Panc1 (cell line): ENCODE results near the gene HDAC7. TPM values are rescaled to one million over a fixed set of nuclear protein-coding genes. Genes with fewer than 3 reads are reported as not detected.

Source experiments
- ATAC-seq: fragments of 200-7000 bp; cut with Tn5 transposase; 2 replicates; pipeline ENCODE4 v1.9.1; 2020; ENCODE audit warnings: mild to moderate bottlenecking, moderate library complexity
- BruUV-seq: library from RNA; stranded (reverse); fragments of 400-500 nt; replicated peaks from 2 replicates; lab custom pipeline; 2021; lab: Mats Ljungman, UMichigan
- CTCF ChIA-PET: fragments of 300-600 bp; sonication (Branson Sonifier 250); formaldehyde crosslinking; loops from one replicate; lab custom pipeline; 2022; ENCODE audit warnings: antibody characterized with exemption; lab: Charles Lee
- POLR2A ChIA-PET: fragments of 300-600 bp; sonication (Branson Sonifier 250); formaldehyde crosslinking; loops from one replicate; lab custom pipeline; 2022; ENCODE audit warnings: antibody characterized with exemption; lab: Charles Lee
- DNase-seq: peaks from one replicate; pipeline ENCODE4 v3.0.0-alpha.2; 2010; ENCODE audit warnings: low read depth, low spot score
- H3K27ac ChIP-seq: 2 replicates; pipeline ENCODE4 v1.5.1; 2011; ENCODE audit warnings: mild to moderate bottlenecking, low read length, inconsistent platforms
- H3K27me3 ChIP-seq: fragments of 200-500 bp; sonication (Bioruptor generic); 2 replicates; pipeline ENCODE4 v1.6.0; 2014; ENCODE audit warnings: low read length, inconsistent platforms; ENCODE audit not compliant: control insufficient read depth, insufficient read depth
- H3K36me3 ChIP-seq: fragments of 200-500 bp; sonication (Bioruptor generic); 2 replicates; pipeline ENCODE4 v1.5.1; 2014; ENCODE audit warnings: inconsistent platforms, mild to moderate bottlenecking, low read length, moderate library complexity; ENCODE audit not compliant: control insufficient read depth, insufficient read depth
- H3K4me1 ChIP-seq: 2 replicates; pipeline ENCODE4 v1.5.1; 2011; ENCODE audit warnings: inconsistent platforms, mild to moderate bottlenecking, low read length, moderate library complexity; ENCODE audit not compliant: control insufficient read depth, insufficient read depth
- H3K4me3 ChIP-seq, 2 experiments: 2 replicates each; pipeline ENCODE4 v1.5.1; 2011 to 2012; ENCODE audit warnings: low read depth in 2 of 2, low read length in 2 of 2, mild to moderate bottlenecking in 2 of 2, inconsistent platforms in 1 of 2, moderate library complexity in 1 of 2
- H3K9me3 ChIP-seq: fragments of 200-500 bp; sonication (Bioruptor generic); 2 replicates; pipeline ENCODE4 v1.5.1; 2014; ENCODE audit warnings: low read depth, mild to moderate bottlenecking, inconsistent platforms, low read length, moderate library complexity; ENCODE audit not compliant: control insufficient read depth, insufficient read depth
- CTCF ChIP-seq: fragments of 450-650 bp; IDR thresholded peaks from 2 replicates; pipeline ENCODE4 v1.5.1; 2017; ENCODE audit warnings: mild to moderate bottlenecking
- POLR2AphosphoS5 ChIP-seq: IDR thresholded peaks from 2 replicates; pipeline ENCODE4 v1.6.1; 2012; ENCODE audit warnings: mild to moderate bottlenecking, low read depth, low read length, moderate library complexity
- REST ChIP-seq, 2 experiments: IDR thresholded peaks; 2 replicates each; pipeline ENCODE4 v1.6.1; 2011 to 2012; ENCODE audit warnings: low read depth in 2 of 2, control low read depth in 1 of 2, low read length in 1 of 2, mild to moderate bottlenecking in 1 of 2, moderate library complexity in 1 of 2; ENCODE audit not compliant: insufficient read depth in 1 of 2
- SIN3A ChIP-seq: IDR thresholded peaks from 2 replicates; pipeline ENCODE4 v1.6.1; 2012; ENCODE audit warnings: low read depth, mild to moderate bottlenecking, low read length, moderate library complexity, borderline replicate concordance; ENCODE audit not compliant: insufficient read depth
- TCF7L2 ChIP-seq: IDR thresholded peaks from 2 replicates; pipeline ENCODE4 v1.6.1; 2011; ENCODE audit warnings: mild to moderate bottlenecking, low read depth, low read length, inconsistent platforms
- in situ Hi-C: cut with HindIII; loops from 2 replicates; pipeline ENCODE4 v1.10.0; 2016; ENCODE audit warnings: low sequenced_read_pairs, low pct_unique_long_range_greater_than_20kb
- intact Hi-C: fragments of 100-400 bp; cut with micrococcal nuclease; formaldehyde crosslinking; loops from one replicate; pipeline ENCODE4 v1.10.0; 2022; ENCODE audit not compliant: unreplicated experiment
- total RNA-seq: library from RNA; stranded (reverse); gene quantifications from one replicate; pipeline ENCODE4 v1.2.1, GENCODE V29; 2021; ENCODE audit not compliant: unreplicated experiment

Gene HDAC7
- total RNA-seq, 1 experiment from 2014 or later, result 84.2 TPM

DNA sequence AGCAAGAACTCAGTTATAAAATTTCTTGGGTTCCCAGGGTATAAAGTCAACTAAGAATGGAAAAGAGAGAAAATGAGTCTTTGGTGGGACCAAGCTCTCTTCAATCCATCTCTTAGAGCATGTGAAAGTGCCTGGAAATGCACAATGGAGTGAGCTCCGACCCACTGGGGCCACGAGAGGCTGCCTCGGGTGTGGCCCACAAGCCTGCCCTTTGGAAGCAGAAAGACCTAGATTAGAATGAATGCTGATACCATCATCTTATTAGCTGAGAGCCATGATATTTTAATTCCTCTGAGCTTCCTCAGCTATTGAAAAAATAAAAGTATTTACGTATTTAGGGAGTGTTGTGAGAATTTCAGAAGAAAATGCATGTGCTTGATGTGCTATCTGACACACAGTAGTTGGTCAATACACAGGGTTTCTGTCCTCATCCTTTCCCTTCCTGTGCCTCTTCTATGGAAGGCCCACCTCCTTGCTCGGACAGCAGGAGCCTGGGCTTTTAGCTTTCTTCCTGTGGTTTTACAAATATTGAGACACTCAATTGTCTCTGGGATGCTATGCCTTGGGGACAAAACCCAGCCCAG is 42.6 kb upstream of the HDAC7 start:
- in situ Hi-C loops, result no loop called here
- intact Hi-C loops, result no loop called here
- TF ChIP-seq POLR2AphosphoS5 (no peak), SIN3A (no peak), CTCF (no peak), TCF7L2 (no peak), REST (IDR thresholded peaks at IDR 0.05; ENCODE audit: insufficient read depth in 1 of 2, low read depth in 2 of 2, low read length in 1 of 2) (no peak)
- no peak overlapping the region for H3K4me3 ChIP-seq
- no peaks in the 10 kb centered on the region for H3K4me1 ChIP-seq
- no peaks in the 10 kb centered on the region for H3K36me3 ChIP-seq
- CTCF ChIA-PET, result no interaction called here
- DNase-seq (no peak), ATAC-seq (no peak)
- no peaks in the 10 kb centered on the region for H3K9me3 ChIP-seq
- no TSS peak for BruUV-seq
- POLR2A ChIA-PET, result no interaction called here
- H3K27ac ChIP-seq, result no peak overlapping the region
- no peaks in the 10 kb centered on the region for H3K27me3 ChIP-seq

GRCh38 chr12:47860873-47861272 is 41.2 kb upstream of the HDAC7 start:
- TF ChIP-seq SIN3A (no peak), POLR2AphosphoS5 (no peak), CTCF (no peak), REST (IDR thresholded peaks at IDR 0.05; ENCODE audit: insufficient read depth in 1 of 2, low read depth in 2 of 2, low read length in 1 of 2) (no peak), TCF7L2 (no peak)
- H3K4me1 ChIP-seq, result no peaks in the 10 kb centered on the region
- H3K27me3 ChIP-seq, result no peaks in the 10 kb centered on the region
- no peaks in the 10 kb centered on the region for H3K9me3 ChIP-seq
- no peak overlapping the region for H3K4me3 ChIP-seq
- intact Hi-C loops (no loop called here), in situ Hi-C loops (no loop called here)
- CTCF ChIA-PET, result no interaction called here
- H3K27ac ChIP-seq, result no peak overlapping the region
- BruUV-seq, result no TSS peak
- H3K36me3 ChIP-seq, result no peaks in the 10 kb centered on the region
- ATAC-seq, result no peak
- no peak for DNase-seq
- POLR2A ChIA-PET, result no interaction called here
